GM19438 (cell line): ENCODE measurements around the gene HEMK1.

Experiments used
- ATAC-seq: cut with Tn5 transposase; IDR thresholded peaks from one replicate; pipeline ENCODE4 v1.9.1; 2021; ENCODE audit warnings: low read depth; ENCODE audit not compliant: unreplicated experiment

The HEMK1 gene

DNA sequence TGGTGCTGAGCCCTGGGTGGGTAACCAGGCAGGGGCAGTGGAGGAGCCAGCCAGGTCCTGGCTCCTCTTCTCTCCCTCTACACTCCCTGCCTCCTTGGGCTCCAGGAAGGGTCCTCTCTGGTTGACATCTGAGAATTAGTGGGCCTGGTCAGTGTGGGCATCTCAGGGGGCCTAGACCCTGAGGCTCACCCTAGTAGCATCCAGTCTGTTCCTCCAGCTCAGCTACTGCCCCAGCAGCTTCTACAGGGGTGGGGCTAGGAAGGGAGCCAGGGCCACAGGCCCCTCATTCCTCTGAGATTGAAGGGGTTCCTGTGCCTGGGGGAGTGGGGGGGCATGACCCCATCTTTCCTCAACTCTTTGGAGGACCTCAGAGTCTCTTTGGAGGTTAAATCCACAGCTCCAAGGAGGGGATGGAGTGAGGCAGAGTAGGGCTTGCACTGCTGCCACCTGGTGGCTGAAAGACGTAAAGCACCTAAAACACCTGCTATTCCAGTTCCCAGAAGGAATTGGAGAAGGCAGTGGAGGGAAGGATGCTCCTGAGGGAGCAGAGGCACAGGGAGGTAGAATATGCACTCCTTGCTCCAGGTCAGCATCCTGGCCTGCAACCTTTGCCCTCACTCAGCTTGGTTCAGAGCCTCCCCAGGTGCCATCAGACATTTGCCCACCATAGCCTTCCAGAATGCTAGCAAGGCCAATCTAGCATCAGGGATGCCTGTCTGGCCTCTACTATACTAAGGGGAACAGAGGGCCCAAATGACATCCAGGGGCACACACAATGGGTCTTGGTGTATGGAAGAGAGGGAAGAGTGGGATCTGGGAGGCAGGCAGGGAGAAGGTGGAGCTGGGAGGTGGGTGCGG lies 26.9 kb upstream of the HEMK1 start:
- ATAC-seq, result no peak

DNA sequence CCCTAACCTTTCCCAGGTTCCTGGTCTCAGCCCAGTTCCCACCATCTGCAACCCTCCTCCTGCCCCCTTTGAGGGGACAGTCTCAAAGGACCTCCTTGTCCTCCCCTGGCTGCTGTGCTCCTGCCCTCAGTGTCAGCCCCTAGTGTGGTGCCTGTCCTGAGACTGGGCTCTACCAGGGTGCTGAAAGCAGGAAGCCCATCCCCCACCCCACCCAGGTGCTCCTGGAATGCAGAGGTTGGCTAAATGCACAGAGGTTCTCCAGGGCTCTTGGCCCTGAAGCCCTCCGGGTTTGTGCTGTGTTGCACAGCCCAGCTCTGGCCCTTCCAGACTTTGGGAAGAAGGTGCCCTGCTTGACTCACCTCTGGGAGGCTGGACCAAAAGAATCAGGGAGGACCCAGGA lies 23.5 kb upstream of the HEMK1 start:
- ATAC-seq, result no peak

DNA sequence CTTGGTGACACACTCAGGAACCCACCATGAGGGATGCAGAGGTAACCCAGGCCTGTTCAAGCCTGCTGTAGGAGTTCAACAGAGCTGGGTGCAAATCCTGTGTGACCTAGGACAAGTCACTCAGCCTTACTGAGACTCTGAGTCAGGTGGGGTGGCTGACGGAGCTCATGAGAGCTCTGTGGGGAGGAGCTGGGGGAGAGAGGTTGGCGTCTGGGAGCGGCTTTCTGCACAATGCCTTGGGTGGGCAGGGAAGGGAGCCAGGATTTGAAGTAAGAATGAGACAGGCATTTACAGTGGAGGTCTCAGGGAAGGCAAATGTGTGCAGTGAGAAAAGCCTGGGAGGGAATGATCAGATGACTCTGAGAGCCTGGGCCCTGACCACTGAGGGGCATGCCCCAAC lies 20.1 kb upstream of the HEMK1 start:
- ATAC-seq, result no peak

DNA sequence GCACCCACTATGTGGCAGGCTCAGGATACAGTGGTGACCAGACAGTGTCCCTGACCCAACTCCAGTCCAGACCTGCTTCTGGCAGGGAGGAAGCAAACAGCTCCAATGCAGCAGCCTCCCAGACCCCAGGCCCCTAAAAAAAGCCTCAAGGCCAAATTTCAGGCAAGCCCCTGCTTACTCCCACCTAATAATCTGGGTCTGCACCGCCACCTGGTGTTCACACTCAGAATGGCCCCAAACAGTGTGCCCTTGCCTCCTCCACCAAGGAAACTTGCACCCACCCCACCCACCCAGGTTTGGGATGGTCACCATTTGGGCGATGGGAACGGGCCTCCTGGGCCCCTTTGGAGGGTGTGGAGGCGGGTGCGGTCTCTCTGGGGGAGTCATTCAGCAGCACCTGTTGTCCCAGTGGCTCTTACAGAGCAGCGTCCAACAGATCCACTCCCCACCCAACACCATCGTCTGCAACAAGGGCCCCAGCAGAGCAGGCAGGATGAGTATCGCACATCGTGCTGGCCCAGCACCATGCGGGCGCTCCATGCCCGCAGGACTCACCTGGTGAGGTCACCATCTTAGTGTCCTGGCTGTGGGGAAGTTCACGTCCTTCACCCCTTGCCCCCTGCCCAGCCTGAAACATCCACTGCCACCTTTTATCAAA lies 19.1 kb upstream of the HEMK1 start:
- ATAC-seq, result no peak

DNA sequence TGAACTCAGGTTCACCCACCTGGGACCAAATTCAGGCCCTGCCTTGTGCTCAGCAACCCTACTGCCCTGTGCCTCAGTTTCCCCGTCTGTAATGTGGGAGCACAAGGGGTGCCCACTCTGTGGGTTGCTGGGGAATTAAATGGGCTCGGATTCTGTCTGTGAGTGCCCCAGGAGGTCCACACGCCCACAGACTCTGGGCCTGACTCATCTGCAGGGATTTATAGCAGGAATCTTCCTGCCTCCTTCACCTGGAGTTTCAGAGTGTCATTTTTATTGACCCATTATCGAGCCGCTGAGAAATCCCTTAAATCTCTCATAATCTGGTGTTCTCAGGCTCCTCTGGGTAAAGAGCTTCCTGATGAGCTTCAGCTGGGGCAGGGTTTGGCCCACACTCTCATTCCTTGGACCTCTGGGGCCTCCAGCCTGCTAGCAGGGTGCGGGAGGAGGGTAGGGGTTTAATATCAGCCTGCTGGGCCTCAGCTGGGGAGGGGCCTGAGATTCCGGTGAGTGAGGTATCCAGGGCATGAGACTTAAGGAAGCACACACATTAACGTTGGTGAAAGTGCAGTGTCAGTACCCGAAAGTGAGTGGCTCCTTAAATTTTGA lies 18.2 kb upstream of the HEMK1 start:
- no peak for ATAC-seq

DNA sequence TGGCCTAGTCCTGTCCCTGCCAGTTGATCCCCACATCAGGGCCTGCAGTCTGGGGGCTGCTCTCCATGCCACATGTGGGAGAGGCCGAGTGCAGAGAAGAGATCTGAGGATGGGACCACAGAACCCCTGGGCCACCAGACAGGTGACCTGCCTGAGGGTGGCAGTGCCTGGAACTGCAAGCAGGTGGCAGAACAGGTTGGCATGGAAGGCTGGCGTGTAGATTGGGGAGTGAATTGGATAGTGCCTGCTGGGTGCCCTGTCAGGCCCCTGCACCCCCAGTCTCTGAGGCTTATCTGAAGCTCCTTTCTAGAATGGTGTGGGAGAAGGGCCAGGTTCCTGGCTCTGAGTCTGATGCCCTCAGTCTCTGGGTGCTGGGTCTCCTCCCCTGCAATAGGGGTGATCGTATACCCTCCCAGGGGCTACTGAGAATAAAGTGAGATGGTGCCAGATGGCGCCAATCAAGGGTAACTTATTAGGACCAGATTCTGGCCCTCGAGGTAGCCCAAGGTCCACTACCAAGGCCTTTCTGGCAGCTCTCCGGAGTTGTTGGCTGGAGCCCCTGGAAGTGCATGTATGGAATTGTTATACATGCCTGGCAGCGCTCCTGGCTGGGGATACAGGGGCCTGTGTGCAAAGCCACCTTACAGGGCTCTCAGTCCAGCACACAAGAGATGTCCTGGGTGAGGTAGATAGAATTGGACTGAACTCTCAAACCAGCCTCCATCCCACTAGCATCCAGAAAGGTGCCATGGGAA lies 17.5 kb upstream of the HEMK1 start:
- ATAC-seq, result no peak

DNA sequence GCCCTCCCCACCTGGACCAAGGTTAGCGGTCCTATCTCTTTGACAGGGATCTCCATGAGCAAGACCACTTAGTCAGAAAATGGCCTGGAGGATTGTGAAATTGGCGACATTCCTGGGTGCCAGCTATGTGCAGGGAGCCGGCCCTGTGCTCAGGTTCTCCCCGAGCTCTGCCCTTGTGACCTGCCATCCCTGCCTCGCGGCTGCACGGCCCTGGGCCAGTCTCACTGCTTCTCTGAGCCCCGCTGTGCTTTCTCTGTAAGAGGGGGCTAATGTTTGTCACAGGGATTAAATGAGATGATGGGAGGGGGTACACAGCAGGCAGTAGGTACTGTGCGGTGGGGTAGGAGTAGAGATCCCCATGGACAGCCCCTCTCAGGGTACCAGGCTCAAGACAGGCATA lies 16.7 kb upstream of the HEMK1 start:
- no peak for ATAC-seq

DNA sequence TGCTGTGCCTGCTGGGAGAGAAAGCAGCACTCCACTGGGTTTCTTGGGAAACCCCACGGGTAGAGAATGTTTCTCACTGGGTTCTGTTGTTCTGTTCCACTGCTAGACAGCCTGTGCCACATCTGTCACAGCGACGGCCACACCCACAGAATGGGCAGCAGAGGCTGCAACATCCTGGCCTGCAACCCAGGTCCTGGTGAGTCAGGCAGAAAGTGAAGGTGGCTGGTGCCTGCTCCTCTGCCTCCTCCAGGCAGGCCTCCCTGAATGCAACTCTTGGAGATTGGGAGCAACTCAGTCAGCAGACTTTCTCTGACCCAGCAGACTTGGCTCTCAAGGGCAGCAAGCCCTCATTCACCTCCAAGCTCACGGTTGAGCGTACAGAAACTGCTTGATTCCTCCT lies 14.8 kb upstream of the HEMK1 start:
- no peak for ATAC-seq

DNA sequence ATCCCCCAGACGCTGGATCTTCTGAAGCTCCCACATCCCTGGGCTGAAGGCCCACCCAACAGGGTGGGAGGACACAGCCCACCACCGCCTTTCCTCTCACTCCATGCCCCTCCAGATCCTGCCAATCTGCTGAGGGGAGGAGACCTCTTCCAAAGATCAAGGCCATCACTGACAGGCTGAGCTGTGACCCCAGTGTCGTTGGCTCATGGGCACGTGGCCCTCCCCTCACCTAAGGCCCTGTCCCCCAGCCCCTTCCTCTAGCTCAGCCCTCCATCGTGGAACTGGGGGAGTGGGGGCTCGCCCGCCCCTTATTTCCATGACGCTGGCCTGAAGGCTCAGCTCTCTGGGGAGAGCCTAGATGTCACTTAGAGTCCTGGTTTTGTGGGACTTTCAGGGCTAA lies 12.2 kb upstream of the HEMK1 start:
- ATAC-seq, result no peak

DNA sequence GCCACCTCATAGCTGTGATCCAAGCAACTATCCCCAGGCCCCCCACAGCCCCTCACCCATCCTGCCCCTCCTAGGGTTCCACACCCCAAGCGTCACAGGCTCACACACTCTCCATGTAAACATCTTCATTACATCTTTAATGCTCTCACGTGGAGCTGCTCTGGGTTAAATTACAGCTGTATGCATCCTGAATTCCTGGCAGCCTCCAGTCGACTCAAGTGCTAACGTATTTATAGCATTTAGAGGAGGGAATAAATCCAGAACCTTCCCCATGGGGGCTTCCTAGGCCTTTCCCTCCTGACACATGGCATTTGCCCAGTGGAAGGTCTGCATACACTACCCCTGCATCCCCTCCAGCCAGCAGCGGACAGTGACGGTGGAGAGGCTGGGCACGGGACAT lies 11.4 kb upstream of the HEMK1 start:
- ATAC-seq, result no peak

DNA sequence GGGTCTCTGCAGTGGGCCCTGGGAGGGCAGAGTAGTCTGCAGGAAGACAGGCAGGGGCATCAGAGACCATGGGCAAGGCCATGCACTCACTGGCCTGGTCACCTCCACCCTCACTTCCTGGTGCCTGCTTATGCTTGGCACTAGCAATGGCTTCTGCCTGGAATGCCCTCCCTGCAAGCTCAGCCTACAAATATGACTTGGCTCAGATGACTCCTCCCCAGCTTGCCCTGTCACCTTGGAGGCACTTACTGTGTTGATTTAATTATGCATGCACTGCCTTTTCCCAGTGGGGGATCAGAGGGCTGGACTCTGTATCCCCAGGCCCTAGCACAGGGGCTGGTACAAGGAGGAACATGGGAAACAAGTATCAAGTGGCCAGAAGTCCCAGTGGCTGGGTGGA lies 9.6 kb upstream of the HEMK1 start:
- no peak for ATAC-seq

DNA sequence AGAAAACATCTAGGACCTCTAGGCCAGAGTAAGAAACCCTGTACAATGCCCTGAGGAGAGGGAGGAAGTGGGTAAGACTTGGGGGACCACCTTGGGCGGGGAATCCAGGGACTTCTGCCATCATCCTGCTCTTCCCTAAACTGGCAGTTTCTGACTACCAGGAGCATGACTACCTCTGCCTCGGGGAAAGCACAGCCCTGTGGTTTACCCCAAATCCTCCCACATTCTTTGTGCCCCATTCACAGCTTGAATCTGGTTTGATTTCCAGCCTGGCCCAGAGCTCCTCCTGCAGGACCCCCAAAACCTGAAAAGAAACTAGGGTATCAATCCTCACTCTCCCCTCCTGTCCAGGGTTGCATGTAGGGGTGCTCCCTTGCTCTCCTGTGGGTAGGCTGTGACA lies 6.5 kb upstream of the HEMK1 start:
- ATAC-seq, result no peak

DNA sequence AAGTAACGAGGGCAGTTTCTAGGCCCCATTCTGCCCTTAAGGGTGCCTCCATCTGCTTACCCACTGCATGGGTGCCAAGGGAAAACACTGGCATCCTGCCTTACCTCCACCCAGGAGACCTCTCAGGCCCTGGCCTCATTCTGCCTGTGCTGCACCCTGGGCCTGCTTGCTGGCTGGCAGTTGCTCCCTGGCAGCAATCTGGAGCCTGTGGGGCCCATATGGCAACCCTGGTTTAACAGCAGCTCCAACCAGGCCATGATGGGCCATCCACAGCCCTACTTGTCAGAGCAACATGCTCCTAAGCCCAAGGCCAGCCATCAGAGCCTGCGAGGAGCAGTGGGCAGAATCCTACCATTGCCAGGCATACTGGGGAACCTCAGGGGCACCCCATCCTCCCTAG lies 5.5 kb upstream of the HEMK1 start:
- no peak for ATAC-seq

DNA sequence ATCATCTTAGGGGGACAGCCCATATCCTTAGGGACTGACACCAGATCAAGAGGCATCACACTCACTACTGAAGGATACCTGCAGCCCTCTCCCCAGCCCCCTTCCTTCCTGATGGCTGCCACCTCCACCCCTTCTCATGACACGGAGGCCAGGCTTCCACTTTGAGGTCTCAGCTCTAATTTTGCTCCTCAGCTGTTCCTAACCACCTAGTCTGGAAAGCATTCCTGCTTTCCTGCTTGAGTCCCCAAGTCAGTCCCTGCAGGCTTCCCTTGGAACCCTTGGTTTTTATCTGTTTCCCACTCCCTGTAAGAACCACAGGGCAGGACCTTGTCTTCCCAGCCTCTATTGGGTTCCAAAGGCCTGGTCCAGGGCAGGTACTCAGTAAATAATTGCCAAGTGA lies 5.0 kb upstream of the HEMK1 start:
- ATAC-seq, result no peak

DNA sequence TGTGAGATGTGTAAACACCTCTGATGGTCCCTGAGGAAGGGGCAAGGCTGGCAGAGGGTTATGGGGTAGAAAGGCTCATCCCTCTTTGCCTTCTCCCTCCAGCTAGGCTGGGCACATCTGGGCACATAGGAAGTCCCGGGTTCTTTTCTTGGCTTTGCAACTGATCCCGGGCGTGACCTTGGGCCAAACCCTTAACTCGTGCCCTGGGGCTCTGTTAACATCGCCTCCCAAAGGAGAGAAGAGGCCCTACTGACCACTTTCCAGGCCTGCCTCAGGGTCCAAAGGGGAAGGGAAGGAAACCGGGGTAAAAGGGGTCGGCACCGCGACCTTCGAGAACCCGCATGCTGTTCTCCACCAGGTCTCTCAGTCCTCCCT lies 2.3 kb upstream of the HEMK1 start:
- no peak for ATAC-seq

DNA sequence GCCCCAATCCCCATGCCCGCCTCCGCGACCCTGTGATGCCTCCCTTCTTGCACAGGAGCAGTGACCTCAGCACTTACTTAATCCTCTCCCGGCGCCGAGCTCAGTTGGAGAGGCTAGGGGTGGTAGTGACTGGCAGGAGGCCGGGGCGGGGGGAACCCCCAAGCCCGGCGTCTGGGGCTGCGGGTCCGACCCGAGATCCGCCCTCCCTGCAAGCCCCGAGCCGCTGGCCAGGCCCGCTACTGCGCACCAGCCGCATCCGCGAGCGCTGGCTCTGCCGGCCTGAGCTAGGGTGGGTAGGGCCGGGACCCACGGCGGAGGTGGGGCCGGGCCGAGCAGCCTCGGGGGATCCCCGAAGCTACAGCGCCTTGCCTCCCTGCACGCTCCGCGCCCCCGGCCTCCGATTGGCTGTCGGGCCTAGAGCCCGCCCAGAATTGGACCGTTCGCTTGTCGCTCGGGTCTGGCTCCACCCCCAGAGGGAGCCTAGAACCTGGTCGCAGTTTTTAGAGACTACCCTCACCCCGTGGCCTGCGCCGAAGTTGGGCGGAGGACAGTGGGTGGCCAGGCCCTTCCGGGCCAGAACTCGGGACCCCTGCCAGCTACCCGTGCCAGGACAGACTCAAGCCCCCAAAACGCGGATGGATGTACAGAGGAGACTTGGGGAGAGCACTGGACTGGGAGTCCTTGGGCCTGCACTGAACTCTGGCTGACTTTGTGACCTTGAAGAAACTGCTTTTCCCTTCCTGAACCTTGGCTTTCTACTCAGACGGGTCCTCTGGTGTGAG lies 1.7 kb upstream of the HEMK1 start, which contains the start of gene C3orf18:
Gene C3orf18, minus strand, starts transcription at position 362 of the 782 bp plus-strand sequence. CDS start 2,048 bp downstream, outside the sequence.
- ATAC-seq, result peak; percentile 72

DNA sequence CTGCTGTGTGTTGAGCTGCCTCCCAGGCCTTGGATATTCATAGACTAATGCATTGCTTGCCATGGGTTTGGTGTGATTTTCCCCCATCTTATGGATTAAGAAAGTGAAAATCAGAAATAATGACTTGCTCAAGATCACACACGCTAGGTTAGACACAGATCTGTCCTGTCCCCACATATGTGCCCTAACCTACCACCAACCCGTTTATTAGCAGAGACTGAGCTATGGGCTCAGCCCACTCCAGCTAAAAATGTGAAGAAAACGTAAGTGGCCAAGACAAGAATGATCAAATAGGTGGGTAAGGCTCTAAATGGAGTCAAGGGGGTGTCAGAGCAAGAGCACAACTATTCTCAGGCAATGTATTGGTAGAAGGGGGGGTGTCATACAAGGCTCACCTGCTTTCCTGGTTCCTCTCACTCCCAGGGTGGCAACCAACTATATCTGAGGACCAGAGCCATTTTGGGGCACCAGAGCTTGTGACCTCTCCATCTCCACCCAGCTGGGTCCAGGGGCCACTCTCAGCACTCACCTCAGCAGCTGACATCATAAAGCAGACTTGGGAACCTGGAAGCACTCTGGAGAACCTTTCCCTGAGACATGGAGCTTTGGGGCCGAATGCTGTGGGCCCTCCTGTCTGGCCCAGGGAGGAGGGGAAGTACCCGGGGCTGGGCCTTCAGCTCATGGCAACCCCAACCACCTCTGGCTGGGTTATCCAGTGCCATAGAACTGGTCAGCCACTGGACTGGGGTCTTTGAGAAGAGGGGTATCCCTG lies 1.4 kb downstream of the HEMK1 start:
- no peak for ATAC-seq

DNA sequence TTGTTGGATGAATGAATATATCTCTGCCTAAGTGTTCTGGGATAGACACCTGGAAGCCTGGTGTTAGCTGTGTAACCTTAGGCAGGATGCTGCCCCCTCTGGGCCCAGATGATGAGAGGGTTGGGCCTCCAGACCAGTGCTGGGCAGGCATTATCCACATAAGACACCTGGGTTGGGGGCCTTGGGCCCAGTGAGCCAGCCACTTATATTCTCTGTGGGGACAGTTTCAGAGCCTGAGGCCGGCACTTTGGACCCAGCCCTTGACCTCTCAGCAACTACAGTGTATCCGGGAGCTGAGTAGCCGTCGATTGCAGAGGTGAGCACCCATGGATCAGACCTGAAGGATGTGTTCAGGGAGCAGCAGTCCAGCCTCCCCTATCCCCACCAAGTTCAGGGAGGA lies 2.2 kb downstream of the HEMK1 start:
- ATAC-seq, result no peak

DNA sequence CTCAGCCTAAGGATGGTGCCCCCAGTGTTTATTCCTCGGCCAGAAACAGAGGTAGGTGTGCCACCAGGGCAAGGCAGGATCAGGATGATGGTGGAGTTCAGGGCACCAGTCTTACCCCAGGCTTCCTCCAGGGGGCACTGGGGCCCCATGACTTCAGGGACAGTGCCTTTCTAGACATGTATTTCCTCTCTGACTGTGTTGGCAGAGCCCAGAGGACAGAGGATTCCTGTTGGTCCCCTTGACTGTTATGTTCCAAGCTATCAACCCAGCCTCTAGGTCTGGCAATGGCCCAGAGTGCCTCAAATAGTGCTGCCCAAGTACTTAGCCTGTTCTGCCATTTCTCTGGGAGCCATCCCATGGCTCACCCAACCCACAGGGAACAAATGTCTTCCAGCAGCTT lies 2.8 kb downstream of the HEMK1 start:
- no peak for ATAC-seq
